Measurements from ENCODE around the gene PDIA5. TPM values are rescaled to one million over a fixed set of nuclear protein-coding genes. Genes with fewer than 3 reads are reported as not detected.
A peak's percentile ranks its signal among the peaks of the same experiment; 100 is the strongest.

The PDIA5 gene
- total RNA-seq, 1 donor from 2014 or later = 28.5 TPM

DNA sequence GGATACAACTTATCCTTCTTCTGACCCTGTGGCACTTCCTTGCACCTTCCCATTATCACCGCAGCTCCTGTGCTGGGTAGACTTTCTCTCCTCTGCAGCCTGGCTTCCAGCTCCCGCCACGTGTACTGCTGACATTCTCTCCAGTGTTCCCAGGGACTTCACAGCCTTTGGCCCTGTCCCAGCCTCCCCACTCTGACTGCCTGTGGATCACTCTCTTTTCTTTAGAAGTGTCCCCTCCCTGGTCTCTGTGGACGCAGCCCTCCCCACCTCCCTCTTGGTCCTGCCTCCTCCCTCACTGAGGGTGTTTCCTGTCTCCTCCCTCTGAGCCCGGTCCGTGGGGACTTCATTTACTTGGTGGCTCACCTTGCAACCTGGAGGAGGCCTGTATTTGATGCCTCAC, 17.4 kb downstream of the PDIA5 start:
- H3K9me3 Mint-ChIP-seq = no peaks in the 10 kb centered on the region

DNA sequence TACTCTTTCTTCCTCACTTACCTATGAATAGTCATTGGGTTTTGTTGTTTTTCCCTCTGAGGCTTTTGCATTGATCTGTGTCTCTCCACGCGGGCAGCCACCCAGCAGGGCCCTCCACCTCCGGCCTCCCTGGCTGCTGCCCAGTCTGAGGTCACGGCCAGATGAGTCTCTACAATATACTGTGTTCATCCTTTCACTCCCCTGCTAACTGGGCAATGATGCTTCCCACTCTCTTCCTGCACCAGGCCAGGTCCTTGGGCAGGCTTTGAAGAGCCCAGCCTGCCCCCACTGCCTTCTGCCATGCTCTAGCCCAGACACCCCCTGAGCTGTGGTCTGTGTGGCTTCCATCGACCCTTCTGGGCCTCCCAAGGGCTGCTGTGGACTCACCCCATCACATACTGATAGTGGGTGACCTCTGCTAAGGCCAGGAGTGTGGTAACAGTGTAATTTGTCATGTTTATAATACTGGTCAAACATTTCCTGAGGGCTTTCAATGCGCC, 18.0 kb downstream of the PDIA5 start:
- Mint-ChIP-seq H3K36me3 (no peaks in the 10 kb centered on the region), H3K4me1 (ENCODE audit: unreplicated experiment) (peaks cover 63% of the 10 kb centered on the region), H3K27me3 (no peaks in the 10 kb centered on the region), H3K4me3 (peak overlapping the region; percentile 13), H3K27ac (peak overlapping the region; percentile 23), H3K9me3 (no peaks in the 10 kb centered on the region)
- no peak for DNase-seq (ENCODE audit: extremely low spot score, unreplicated experiment)
- TF ChIP-seq, protein P1, sequence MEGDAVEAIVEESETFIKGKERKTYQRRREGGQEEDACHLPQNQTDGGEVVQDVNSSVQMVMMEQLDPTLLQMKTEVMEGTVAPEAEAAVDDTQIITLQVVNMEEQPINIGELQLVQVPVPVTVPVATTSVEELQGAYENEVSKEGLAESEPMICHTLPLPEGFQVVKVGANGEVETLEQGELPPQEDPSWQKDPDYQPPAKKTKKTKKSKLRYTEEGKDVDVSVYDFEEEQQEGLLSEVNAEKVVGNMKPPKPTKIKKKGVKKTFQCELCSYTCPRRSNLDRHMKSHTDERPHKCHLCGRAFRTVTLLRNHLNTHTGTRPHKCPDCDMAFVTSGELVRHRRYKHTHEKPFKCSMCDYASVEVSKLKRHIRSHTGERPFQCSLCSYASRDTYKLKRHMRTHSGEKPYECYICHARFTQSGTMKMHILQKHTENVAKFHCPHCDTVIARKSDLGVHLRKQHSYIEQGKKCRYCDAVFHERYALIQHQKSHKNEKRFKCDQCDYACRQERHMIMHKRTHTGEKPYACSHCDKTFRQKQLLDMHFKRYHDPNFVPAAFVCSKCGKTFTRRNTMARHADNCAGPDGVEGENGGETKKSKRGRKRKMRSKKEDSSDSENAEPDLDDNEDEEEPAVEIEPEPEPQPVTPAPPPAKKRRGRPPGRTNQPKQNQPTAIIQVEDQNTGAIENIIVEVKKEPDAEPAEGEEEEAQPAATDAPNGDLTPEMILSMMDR (conservative IDR thresholded peaks at IDR 0.05) = no peak

More for the DNA sequence above, 17.4 kb downstream of the PDIA5 start:
- H3K4me3 Mint-ChIP-seq = no peak overlapping the region
- H3K27ac Mint-ChIP-seq = peak overlapping the region; percentile 23
- TF ChIP-seq, protein P1 (conservative IDR thresholded peaks at IDR 0.05) = no peak
- no peaks in the 10 kb centered on the region for H3K27me3 Mint-ChIP-seq
- no peak for DNase-seq (ENCODE audit: extremely low spot score, unreplicated experiment)
- H3K4me1 Mint-ChIP-seq (ENCODE audit: unreplicated experiment) = peaks cover 63% of the 10 kb centered on the region
- no peaks in the 10 kb centered on the region for H3K36me3 Mint-ChIP-seq

DNA sequence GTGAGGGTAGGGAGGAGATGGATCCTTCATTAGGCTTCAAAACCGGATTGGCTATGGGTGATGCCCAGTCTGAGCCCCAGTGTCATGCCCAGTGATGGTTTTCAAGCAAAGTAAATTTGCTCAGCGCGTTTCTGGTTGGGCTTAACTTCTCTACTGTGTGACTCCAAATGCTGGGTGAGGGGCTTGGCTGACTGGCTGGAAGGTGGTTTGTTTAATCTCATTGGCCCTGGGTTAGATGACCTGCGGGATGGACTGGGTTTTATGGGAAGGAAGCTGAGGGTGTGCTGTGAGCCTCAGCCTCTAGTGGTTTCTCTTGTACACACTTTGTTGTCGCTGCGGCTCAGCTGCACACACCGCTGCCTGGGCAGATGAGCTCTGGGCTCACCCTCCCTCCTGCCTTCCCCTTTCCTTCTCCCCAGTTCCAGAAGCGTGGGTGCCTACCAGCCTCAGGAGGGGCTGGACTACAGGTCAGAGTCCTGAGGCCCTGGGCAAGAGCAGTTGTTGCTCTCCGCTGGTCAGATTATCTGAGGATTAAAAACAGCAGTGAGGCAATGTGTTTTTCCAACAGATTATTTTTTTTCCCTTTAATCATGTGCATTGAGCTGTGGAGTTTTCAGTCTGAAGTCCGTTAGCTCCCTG, 18.6 kb downstream of the PDIA5 start:
- Mint-ChIP-seq H3K4me1 (ENCODE audit: unreplicated experiment) (peaks cover 63% of the 10 kb centered on the region), H3K9me3 (no peaks in the 10 kb centered on the region), H3K4me3 (peak overlapping the region; percentile 12), H3K36me3 (no peaks in the 10 kb centered on the region), H3K27ac (peak overlapping the region; percentile 21), H3K27me3 (no peaks in the 10 kb centered on the region)
- DNase-seq (ENCODE audit: extremely low spot score, unreplicated experiment) = no peak
- TF ChIP-seq, protein P1 (conservative IDR thresholded peaks at IDR 0.05) = no peak

DNA sequence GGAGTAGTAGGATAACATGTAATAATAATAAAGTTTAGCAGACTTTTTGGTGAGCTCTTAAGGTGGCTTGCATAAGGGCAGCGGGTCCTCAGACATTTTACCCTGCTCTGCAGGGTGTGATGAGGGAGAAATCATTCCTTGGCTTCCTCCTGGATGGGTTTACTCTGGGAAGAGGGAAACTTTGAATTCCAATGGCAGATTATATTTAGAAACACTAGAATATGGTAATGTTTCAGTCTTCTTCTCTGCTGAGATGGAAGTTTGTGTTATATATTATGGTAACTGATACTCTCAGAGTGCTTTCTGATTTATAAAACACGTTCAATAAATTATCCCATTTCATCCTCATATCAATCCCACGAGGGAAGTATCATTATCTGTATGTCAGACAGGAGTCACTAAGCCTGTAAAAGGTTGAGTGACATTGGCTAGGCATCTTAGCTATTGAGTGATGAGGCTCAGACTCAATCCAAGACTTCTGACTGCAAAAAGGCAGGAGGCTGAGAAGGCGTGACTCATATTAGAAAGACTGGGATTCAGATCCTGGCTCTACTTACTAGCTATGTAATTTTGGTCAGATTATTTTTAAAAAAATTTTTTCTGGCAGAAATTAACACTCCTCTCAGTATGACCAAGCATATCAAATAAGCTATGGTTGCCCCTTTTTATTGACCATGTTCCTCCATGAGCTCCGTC, 19.3 kb downstream of the PDIA5 start:
- no peaks in the 10 kb centered on the region for H3K9me3 Mint-ChIP-seq
- no peaks in the 10 kb centered on the region for H3K27me3 Mint-ChIP-seq
- peaks cover 61% of the 10 kb centered on the region for H3K4me1 Mint-ChIP-seq (ENCODE audit: unreplicated experiment)
- TF ChIP-seq, protein P1 (conservative IDR thresholded peaks at IDR 0.05) = no peak
- DNase-seq (ENCODE audit: extremely low spot score, unreplicated experiment) = no peak
- H3K4me3 Mint-ChIP-seq = no peak overlapping the region
- H3K27ac Mint-ChIP-seq = peak overlapping the region; percentile 21
- no peaks in the 10 kb centered on the region for H3K36me3 Mint-ChIP-seq

DNA sequence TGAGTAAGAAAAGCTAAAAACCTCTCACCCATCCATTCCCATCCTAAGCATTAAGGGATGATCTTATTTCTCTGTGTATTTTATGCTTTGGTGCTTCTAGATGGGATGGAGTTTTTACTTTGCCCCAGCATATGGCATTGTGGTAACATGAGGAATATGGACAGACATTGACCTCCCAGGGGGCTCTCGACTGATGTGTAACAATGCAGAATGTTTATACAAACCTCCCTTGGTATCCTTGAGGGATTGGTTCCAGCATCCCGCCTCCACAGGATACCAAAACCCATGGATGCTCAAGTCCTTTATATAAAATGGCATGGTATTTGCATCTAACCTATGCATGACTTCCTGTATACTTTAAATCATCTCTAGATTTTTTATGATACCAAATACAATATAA, 21.6 kb downstream of the PDIA5 start:
- DNase-seq (ENCODE audit: extremely low spot score, unreplicated experiment) = no peak
- TF ChIP-seq, protein P1 (conservative IDR thresholded peaks at IDR 0.05) = no peak
- Mint-ChIP-seq H3K36me3 (peaks cover 9% of the 10 kb centered on the region), H3K4me1 (ENCODE audit: unreplicated experiment) (peaks cover 49% of the 10 kb centered on the region), H3K9me3 (no peaks in the 10 kb centered on the region), H3K27ac (no peak overlapping the region), H3K4me3 (no peak overlapping the region), H3K27me3 (no peaks in the 10 kb centered on the region)

All from type B pancreatic cell (in vitro differentiated cells).